HepG2 (cell line): ENCODE results near the gene SIX5. TPM values are rescaled to one million over a fixed set of nuclear protein-coding genes. Genes with fewer than 3 reads are reported as not detected.

Experiments
- AKAP8 ChIP-seq: sonication (generic); formaldehyde crosslinking; IDR thresholded peaks from 2 replicates; pipeline ENCODE4 v1.5.1; 2020; ENCODE audit warnings: mild to moderate bottlenecking, missing genetic modification reagents
- TRIM24 ChIP-seq: sonication (generic); formaldehyde crosslinking; IDR thresholded peaks from 2 replicates; pipeline ENCODE4 v1.8.0; 2022; ENCODE audit warnings: mild to moderate bottlenecking, missing genetic modification reagents
- ZNF235 ChIP-seq: sonication (generic); formaldehyde crosslinking; IDR thresholded peaks from 2 replicates; pipeline ENCODE4 v1.8.1; 2023; ENCODE audit warnings: mild to moderate bottlenecking, missing genetic modification reagents, borderline replicate concordance
- ZNF547 ChIP-seq: sonication (generic); formaldehyde crosslinking; IDR thresholded peaks from 2 replicates; pipeline ENCODE4 v1.5.1; 2020; ENCODE audit warnings: mild to moderate bottlenecking, missing genetic modification reagents
- polyA plus RNA-seq, 8 experiments: library from polyadenylated mRNA; depleted of rRNA in 3 of 8; stranded (reverse) in 7 of 8; unstranded in 1 of 8; fragments of >200 nt; fragmentation: Illumina TruSeq in 4 of 8; extraction: Trizol in 4 of 8; gene quantifications; 2 replicates each; pipeline versions ENCODE4 v1.2.1 to v1.2.3, GENCODE V29; 2011 to 2016; ENCODE audit warnings: low read depth in 4 of 8, missing spikeins in 1 of 8, mixed read lengths in 1 of 8; ENCODE audit not compliant: insufficient read depth in 1 of 8
- total RNA-seq, 5 experiments: library from RNA; depleted of rRNA; stranded (reverse); fragments of >200 nt; fragmentation: Illumina TruSeq; extraction: Trizol; gene quantifications; 2 replicates each; pipeline ENCODE4 v1.2.3, GENCODE V29; 2016; ENCODE audit warnings: low read depth in 1 of 5
- TF ChIP-seq, protein P1 (sequence below): sonication (generic); formaldehyde crosslinking; IDR thresholded peaks from 2 replicates; pipeline ENCODE4 v1.4.0; 2020; ENCODE audit warnings: mild to moderate bottlenecking, missing genetic modification reagents, borderline replicate concordance
- TF ChIP-seq, protein P2 (sequence below): sonication (generic); formaldehyde crosslinking; IDR thresholded peaks from 2 replicates; pipeline ENCODE4 v1.4.0; 2020; ENCODE audit warnings: missing genetic modification reagents

The SIX5 gene
- total and polyA plus RNA-seq, 2 of the 13 experiments (the other 11 are each of a cell fraction or from before 2014, with no cell fraction given), result 7.7 to 10.5 TPM

DNA sequence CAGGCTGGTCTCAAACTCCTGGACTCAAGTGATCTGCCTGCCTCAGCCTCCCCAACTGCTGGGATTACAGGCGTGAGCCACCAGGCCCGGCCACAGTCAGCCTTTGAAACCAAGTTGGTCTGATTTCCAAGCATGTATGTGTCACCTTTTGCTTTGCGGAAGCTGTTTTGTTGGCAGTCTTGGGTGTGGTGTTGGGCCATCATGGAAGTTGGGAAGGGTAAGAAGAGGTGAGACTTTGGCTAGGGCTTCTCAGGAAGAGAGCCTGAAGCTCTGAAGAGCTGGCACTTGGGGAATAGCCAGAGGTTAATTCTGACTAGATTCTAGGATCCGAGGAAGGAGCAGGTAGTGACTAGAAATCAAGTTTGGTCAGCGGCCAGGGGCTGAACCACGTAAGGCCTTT lies 43.2 kb upstream of the SIX5 start (continued):
- TF ChIP-seq, protein P1, sequence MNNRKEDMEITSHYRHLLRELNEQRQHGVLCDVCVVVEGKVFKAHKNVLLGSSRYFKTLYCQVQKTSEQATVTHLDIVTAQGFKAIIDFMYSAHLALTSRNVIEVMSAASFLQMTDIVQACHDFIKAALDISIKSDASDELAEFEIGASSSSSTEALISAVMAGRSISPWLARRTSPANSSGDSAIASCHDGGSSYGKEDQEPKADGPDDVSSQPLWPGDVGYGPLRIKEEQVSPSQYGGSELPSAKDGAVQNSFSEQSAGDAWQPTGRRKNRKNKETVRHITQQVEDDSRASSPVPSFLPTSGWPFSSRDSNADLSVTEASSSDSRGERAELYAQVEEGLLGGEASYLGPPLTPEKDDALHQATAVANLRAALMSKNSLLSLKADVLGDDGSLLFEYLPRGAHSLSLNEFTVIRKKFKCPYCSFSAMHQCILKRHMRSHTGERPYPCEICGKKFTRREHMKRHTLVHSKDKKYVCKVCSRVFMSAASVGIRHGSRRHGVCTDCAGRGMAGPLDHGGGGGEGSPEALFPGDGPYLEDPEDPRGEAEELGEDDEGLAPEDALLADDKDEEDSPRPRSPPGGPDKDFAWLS (CRISPR knock-in tag), result no peak
- TF ChIP-seq AKAP8 (CRISPR knock-in tag) (no peak), ZNF235 (CRISPR knock-in tag) (no peak), TRIM24 (no peak), ZNF547 (CRISPR knock-in tag) (no peak)
- TF ChIP-seq, protein P2, sequence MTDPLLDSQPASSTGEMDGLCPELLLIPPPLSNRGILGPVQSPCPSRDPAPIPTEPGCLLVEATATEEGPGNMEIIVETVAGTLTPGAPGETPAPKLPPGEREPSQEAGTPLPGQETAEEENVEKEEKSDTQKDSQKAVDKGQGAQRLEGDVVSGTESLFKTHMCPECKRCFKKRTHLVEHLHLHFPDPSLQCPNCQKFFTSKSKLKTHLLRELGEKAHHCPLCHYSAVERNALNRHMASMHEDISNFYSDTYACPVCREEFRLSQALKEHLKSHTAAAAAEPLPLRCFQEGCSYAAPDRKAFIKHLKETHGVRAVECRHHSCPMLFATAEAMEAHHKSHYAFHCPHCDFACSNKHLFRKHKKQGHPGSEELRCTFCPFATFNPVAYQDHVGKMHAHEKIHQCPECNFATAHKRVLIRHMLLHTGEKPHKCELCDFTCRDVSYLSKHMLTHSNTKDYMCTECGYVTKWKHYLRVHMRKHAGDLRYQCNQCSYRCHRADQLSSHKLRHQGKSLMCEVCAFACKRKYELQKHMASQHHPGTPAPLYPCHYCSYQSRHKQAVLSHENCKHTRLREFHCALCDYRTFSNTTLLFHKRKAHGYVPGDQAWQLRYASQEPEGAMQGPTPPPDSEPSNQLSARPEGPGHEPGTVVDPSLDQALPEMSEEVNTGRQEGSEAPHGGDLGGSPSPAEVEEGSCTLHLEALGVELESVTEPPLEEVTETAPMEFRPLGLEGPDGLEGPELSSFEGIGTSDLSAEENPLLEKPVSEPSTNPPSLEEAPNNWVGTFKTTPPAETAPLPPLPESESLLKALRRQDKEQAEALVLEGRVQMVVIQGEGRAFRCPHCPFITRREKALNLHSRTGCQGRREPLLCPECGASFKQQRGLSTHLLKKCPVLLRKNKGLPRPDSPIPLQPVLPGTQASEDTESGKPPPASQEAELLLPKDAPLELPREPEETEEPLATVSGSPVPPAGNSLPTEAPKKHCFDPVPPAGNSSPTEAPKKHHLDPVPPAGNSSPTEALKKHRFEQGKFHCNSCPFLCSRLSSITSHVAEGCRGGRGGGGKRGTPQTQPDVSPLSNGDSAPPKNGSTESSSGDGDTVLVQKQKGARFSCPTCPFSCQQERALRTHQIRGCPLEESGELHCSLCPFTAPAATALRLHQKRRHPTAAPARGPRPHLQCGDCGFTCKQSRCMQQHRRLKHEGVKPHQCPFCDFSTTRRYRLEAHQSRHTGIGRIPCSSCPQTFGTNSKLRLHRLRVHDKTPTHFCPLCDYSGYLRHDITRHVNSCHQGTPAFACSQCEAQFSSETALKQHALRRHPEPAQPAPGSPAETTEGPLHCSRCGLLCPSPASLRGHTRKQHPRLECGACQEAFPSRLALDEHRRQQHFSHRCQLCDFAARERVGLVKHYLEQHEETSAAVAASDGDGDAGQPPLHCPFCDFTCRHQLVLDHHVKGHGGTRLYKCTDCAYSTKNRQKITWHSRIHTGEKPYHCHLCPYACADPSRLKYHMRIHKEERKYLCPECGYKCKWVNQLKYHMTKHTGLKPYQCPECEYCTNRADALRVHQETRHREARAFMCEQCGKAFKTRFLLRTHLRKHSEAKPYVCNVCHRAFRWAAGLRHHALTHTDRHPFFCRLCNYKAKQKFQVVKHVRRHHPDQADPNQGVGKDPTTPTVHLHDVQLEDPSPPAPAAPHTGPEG (CRISPR knock-in tag), result no peak
- TF ChIP-seq, all 625 proteins: peak for 0
